ENCODE measurements around the gene PRDM15.

PRDM15 gene

GRCh38 chr21:41852929-41853320, 26.2 kb downstream of the PRDM15 start:
- H3K4me3 Mint-ChIP-seq, result no peak overlapping the region
- DNase-seq, result no peak
- H3K27me3 Mint-ChIP-seq, result no peaks in the 10 kb centered on the region
- no peak overlapping the region for H3K27ac Mint-ChIP-seq
- no peaks in the 10 kb centered on the region for H3K9me3 Mint-ChIP-seq
- peaks cover 92% of the 10 kb centered on the region for H3K36me3 Mint-ChIP-seq (ENCODE audit: low read depth)
- no peaks in the 10 kb centered on the region for H3K4me1 Mint-ChIP-seq (ENCODE audit: low read depth)

- H3K4me1 Mint-ChIP-seq (ENCODE audit: low read depth), result no peaks in the 10 kb centered on the region
- no peak overlapping the region for H3K4me3 Mint-ChIP-seq
- peaks cover 92% of the 10 kb centered on the region for H3K36me3 Mint-ChIP-seq (ENCODE audit: low read depth)
- H3K27ac Mint-ChIP-seq, result no peak overlapping the region
- no peaks in the 10 kb centered on the region for H3K9me3 Mint-ChIP-seq
- no peak for DNase-seq
- H3K27me3 Mint-ChIP-seq, result no peaks in the 10 kb centered on the region
Observed at GRCh38 chr21:41852151-41852928, 26.8 kb downstream of the PRDM15 start.

GRCh38 chr21:41851090-41851790, 27.9 kb downstream of the PRDM15 start:
- no peak overlapping the region for H3K27ac Mint-ChIP-seq
- no peak for DNase-seq
- no peaks in the 10 kb centered on the region for H3K4me1 Mint-ChIP-seq (ENCODE audit: low read depth)
- H3K4me3 Mint-ChIP-seq, result no peak overlapping the region
- peaks cover 92% of the 10 kb centered on the region for H3K36me3 Mint-ChIP-seq (ENCODE audit: low read depth)
- no peaks in the 10 kb centered on the region for H3K9me3 Mint-ChIP-seq
- H3K27me3 Mint-ChIP-seq, result no peaks in the 10 kb centered on the region

GRCh38 chr21:41850085-41850484, 29.1 kb downstream of the PRDM15 start:
- Mint-ChIP-seq H3K9me3 (no peaks in the 10 kb centered on the region), H3K4me3 (no peak overlapping the region), H3K4me1 (ENCODE audit: low read depth) (no peaks in the 10 kb centered on the region), H3K27ac (no peak overlapping the region), H3K27me3 (no peaks in the 10 kb centered on the region), H3K36me3 (ENCODE audit: low read depth) (peaks cover 95% of the 10 kb centered on the region)
- DNase-seq, result no peak

GRCh38 chr21:41848958-41849580, 30.1 kb downstream of the PRDM15 start:
- Mint-ChIP-seq H3K36me3 (ENCODE audit: low read depth) (peaks cover 86% of the 10 kb centered on the region), H3K4me3 (no peak overlapping the region), H3K9me3 (no peaks in the 10 kb centered on the region), H3K27ac (no peak overlapping the region), H3K27me3 (no peaks in the 10 kb centered on the region), H3K4me1 (ENCODE audit: low read depth) (no peaks in the 10 kb centered on the region)
- no peak for DNase-seq

GRCh38 chr21:41848533-41848932, 30.6 kb downstream of the PRDM15 start:
- H3K27me3 Mint-ChIP-seq, result no peaks in the 10 kb centered on the region

GRCh38 chr21:41847066-41847804, 31.9 kb downstream of the PRDM15 start:
- Mint-ChIP-seq H3K9me3 (no peaks in the 10 kb centered on the region), H3K4me3 (no peak overlapping the region), H3K4me1 (ENCODE audit: low read depth) (no peaks in the 10 kb centered on the region), H3K27me3 (no peaks in the 10 kb centered on the region), H3K27ac (no peak overlapping the region), H3K36me3 (ENCODE audit: low read depth) (peaks cover 81% of the 10 kb centered on the region)
- DNase-seq, result no peak

More at GRCh38 chr21:41848533-41848932, 30.6 kb downstream of the PRDM15 start:
- Mint-ChIP-seq H3K4me3 (no peak overlapping the region), H3K36me3 (ENCODE audit: low read depth) (peaks cover 86% of the 10 kb centered on the region), H3K4me1 (ENCODE audit: low read depth) (no peaks in the 10 kb centered on the region), H3K9me3 (no peaks in the 10 kb centered on the region), H3K27ac (no peak overlapping the region)
- no peak for DNase-seq

GRCh38 chr21:41846536-41846935, 32.6 kb downstream of the PRDM15 start:
- no peaks in the 10 kb centered on the region for H3K4me1 Mint-ChIP-seq (ENCODE audit: low read depth)
- no peak overlapping the region for H3K27ac Mint-ChIP-seq
- peaks cover 81% of the 10 kb centered on the region for H3K36me3 Mint-ChIP-seq (ENCODE audit: low read depth)
- peaks cover 2% of the 10 kb centered on the region for H3K9me3 Mint-ChIP-seq
- no peaks in the 10 kb centered on the region for H3K27me3 Mint-ChIP-seq
- no peak for DNase-seq
- H3K4me3 Mint-ChIP-seq, result no peak overlapping the region

GRCh38 chr21:41846033-41846317, 33.2 kb downstream of the PRDM15 start:
- H3K9me3 Mint-ChIP-seq, result peaks cover 7% of the 10 kb centered on the region
- no peak for DNase-seq
- no peak overlapping the region for H3K27ac Mint-ChIP-seq
- H3K36me3 Mint-ChIP-seq (ENCODE audit: low read depth), result peaks cover 81% of the 10 kb centered on the region
- no peaks in the 10 kb centered on the region for H3K27me3 Mint-ChIP-seq
- H3K4me3 Mint-ChIP-seq, result no peak overlapping the region
- H3K4me1 Mint-ChIP-seq (ENCODE audit: low read depth), result no peaks in the 10 kb centered on the region

GRCh38 chr21:41845310-41846032, 33.7 kb downstream of the PRDM15 start:
- Mint-ChIP-seq H3K4me3 (no peak overlapping the region), H3K4me1 (ENCODE audit: low read depth) (no peaks in the 10 kb centered on the region), H3K36me3 (ENCODE audit: low read depth) (peaks cover 80% of the 10 kb centered on the region)

GRCh38 chr21:41843584-41843983, 35.6 kb downstream of the PRDM15 start:
- Mint-ChIP-seq H3K9me3 (peaks cover 9% of the 10 kb centered on the region), H3K27me3 (no peaks in the 10 kb centered on the region), H3K36me3 (ENCODE audit: low read depth) (peaks cover 82% of the 10 kb centered on the region), H3K27ac (no peak overlapping the region), H3K4me3 (no peak overlapping the region), H3K4me1 (ENCODE audit: low read depth) (no peaks in the 10 kb centered on the region)
- DNase-seq, result no peak

More at GRCh38 chr21:41845310-41846032, 33.7 kb downstream of the PRDM15 start:
- H3K27me3 Mint-ChIP-seq, result no peaks in the 10 kb centered on the region
- H3K27ac Mint-ChIP-seq, result no peak overlapping the region
- peaks cover 9% of the 10 kb centered on the region for H3K9me3 Mint-ChIP-seq
- DNase-seq, result no peak

- DNase-seq, result no peak
- peaks cover 9% of the 10 kb centered on the region for H3K9me3 Mint-ChIP-seq
- no peaks in the 10 kb centered on the region for H3K27me3 Mint-ChIP-seq
- no peak overlapping the region for H3K4me3 Mint-ChIP-seq
- no peaks in the 10 kb centered on the region for H3K4me1 Mint-ChIP-seq (ENCODE audit: low read depth)
- H3K36me3 Mint-ChIP-seq (ENCODE audit: low read depth), result peaks cover 81% of the 10 kb centered on the region
- no peak overlapping the region for H3K27ac Mint-ChIP-seq
Observed at GRCh38 chr21:41840880-41841279, 38.3 kb downstream of the PRDM15 start.

- Mint-ChIP-seq H3K4me1 (ENCODE audit: low read depth) (no peaks in the 10 kb centered on the region), H3K36me3 (ENCODE audit: low read depth) (peaks cover 89% of the 10 kb centered on the region), H3K27me3 (no peaks in the 10 kb centered on the region), H3K27ac (peak overlapping the region; percentile 26), H3K4me3 (no peak overlapping the region), H3K9me3 (peaks cover 9% of the 10 kb centered on the region)
- DNase-seq, result no peak
Observed at GRCh38 chr21:41839387-41840000, 39.6 kb downstream of the PRDM15 start.
